Smooth muscle cell (in vitro differentiated cells): ENCODE measurements around the gene VAMP4. TPM values are rescaled to one million over a fixed set of nuclear protein-coding genes. Genes with fewer than 3 reads are reported as not detected.

Source experiments
- DNase-seq: peaks from one replicate; lab custom pipeline; 2025; ENCODE audit not compliant: unreplicated experiment; lab: John Stamatoyannopoulos, UW
- H2AFZ ChIP-seq: fragments of 200-600 bp; sonication (generic); 2 replicates; pipeline ENCODE4 v1.6.0; 2016; ENCODE audit warnings: antibody characterized with exemption, low read depth, mild to moderate bottlenecking
- H3F3A ChIP-seq: fragments of 200-600 bp; sonication (generic); 2 replicates; pipeline ENCODE4 v1.6.0; 2017; ENCODE audit warnings: antibody characterized with exemption, low read depth
- H3K27ac ChIP-seq: fragments of 200-600 bp; sonication (generic); 2 replicates; pipeline ENCODE4 v1.5.1; 2016; ENCODE audit warnings: low read depth, mild to moderate bottlenecking
- H3K27me3 ChIP-seq: fragments of 200-600 bp; sonication (generic); 2 replicates; pipeline ENCODE4 v1.6.1; 2016; ENCODE audit warnings: low read depth, mild to moderate bottlenecking
- H3K36me3 ChIP-seq: fragments of 200-600 bp; sonication (generic); 2 replicates; pipeline ENCODE4 v1.5.1; 2016; ENCODE audit warnings: low read depth
- H3K4me1 ChIP-seq: fragments of 200-600 bp; sonication (generic); 2 replicates; pipeline ENCODE4 v1.5.1; 2016; ENCODE audit warnings: low read depth
- H3K4me2 ChIP-seq: fragments of 200-600 bp; sonication (generic); 2 replicates; pipeline ENCODE4 v1.6.0; 2016; ENCODE audit warnings: mild to moderate bottlenecking
- H3K4me3 ChIP-seq: fragments of 200-600 bp; sonication (generic); 2 replicates; pipeline ENCODE4 v1.5.1; 2016; ENCODE audit warnings: mild to moderate bottlenecking
- H3K79me2 ChIP-seq: fragments of 200-600 bp; sonication (generic); 2 replicates; pipeline ENCODE4 v1.6.0; 2016; ENCODE audit warnings: low read depth, mild to moderate bottlenecking
- H3K9ac ChIP-seq: fragments of 200-600 bp; sonication (generic); 2 replicates; pipeline ENCODE4 v1.6.0; 2016; ENCODE audit warnings: low read depth
- H3K9me3 ChIP-seq: fragments of 200-600 bp; sonication (generic); replicated peaks from 2 replicates; pipeline ENCODE4 v1.5.1; 2016; ENCODE audit warnings: low read depth
- H4K20me1 ChIP-seq: fragments of 200-600 bp; sonication (generic); 2 replicates; pipeline ENCODE4 v1.6.0; 2016; ENCODE audit warnings: low read depth
- WGBS: methylation state at CpG from one replicate; pipeline ENCODE4 v1.1.7; 2016; ENCODE audit warnings: low lambda C conversion rate; 5-methylcytosine and 5-hydroxymethylcytosine counted together
- polyA plus RNA-seq: library from polyadenylated mRNA; unstranded; fragments of >200 nt; fragmentation: Nextera tagmentation; extraction: Ambion mirVana; gene quantifications from 2 replicates; pipeline ENCODE4 v1.2.1, GENCODE V29; 2016
- total RNA-seq: library from RNA; depleted of rRNA; stranded (reverse); fragments of >200 nt; gene quantifications from 2 replicates; pipeline ENCODE4 v1.2.3, GENCODE V29; 2014
- TF ChIP-seq, protein P1 (sequence below): fragments of 200-600 bp; sonication (generic); IDR thresholded peaks from 2 replicates; pipeline ENCODE4 v1.5.1; 2017; ENCODE audit warnings: borderline replicate concordance, mild to moderate bottlenecking, antibody characterized with exemption; ENCODE audit not compliant: insufficient read depth, poor library complexity, severe bottlenecking

The VAMP4 gene
- total and polyA plus RNA-seq, 2 experiments from 2014 or later: 15.2 to 17.4 TPM

- WGBS: 93% methylated on average over 1 of the region's 1 CpG
- no peak overlapping the region for H2AFZ ChIP-seq
These were observed 23.0 kb downstream of the VAMP4 start for GRCh38 chr1:171718848-171719247.

GRCh38 chr1:171718216-171718615, 23.6 kb downstream of the VAMP4 start:
- H3K79me2 ChIP-seq: peaks cover 3% of the 10 kb centered on the region
- no peak overlapping the region for H3K9ac ChIP-seq
- no peaks in the 10 kb centered on the region for H3K27me3 ChIP-seq
- no peaks in the 10 kb centered on the region for H3K9me3 ChIP-seq
- DNase-seq: no peak
- H3K36me3 ChIP-seq: peaks cover 2% of the 10 kb centered on the region
- H3K4me1 ChIP-seq: no peaks in the 10 kb centered on the region
- TF ChIP-seq, protein P1, sequence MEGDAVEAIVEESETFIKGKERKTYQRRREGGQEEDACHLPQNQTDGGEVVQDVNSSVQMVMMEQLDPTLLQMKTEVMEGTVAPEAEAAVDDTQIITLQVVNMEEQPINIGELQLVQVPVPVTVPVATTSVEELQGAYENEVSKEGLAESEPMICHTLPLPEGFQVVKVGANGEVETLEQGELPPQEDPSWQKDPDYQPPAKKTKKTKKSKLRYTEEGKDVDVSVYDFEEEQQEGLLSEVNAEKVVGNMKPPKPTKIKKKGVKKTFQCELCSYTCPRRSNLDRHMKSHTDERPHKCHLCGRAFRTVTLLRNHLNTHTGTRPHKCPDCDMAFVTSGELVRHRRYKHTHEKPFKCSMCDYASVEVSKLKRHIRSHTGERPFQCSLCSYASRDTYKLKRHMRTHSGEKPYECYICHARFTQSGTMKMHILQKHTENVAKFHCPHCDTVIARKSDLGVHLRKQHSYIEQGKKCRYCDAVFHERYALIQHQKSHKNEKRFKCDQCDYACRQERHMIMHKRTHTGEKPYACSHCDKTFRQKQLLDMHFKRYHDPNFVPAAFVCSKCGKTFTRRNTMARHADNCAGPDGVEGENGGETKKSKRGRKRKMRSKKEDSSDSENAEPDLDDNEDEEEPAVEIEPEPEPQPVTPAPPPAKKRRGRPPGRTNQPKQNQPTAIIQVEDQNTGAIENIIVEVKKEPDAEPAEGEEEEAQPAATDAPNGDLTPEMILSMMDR: no peak
- H2AFZ ChIP-seq: no peak overlapping the region
- no peak overlapping the region for H3K4me3 ChIP-seq
- H4K20me1 ChIP-seq: peaks cover 25% of the 10 kb centered on the region
- no peak overlapping the region for H3K4me2 ChIP-seq
- 100% methylated on average over 1 of the region's 1 CpG for WGBS
- no peaks in the 10 kb centered on the region for H3F3A ChIP-seq
- H3K27ac ChIP-seq: no peak overlapping the region

More at GRCh38 chr1:171718848-171719247, 23.0 kb downstream of the VAMP4 start:
- no peaks in the 10 kb centered on the region for H3F3A ChIP-seq
- no peak overlapping the region for H3K27ac ChIP-seq
- no peak for DNase-seq
- peaks cover 3% of the 10 kb centered on the region for H3K79me2 ChIP-seq
- no peak overlapping the region for H3K4me3 ChIP-seq
- H3K9ac ChIP-seq: no peak overlapping the region
- H3K4me1 ChIP-seq: no peaks in the 10 kb centered on the region
- H3K27me3 ChIP-seq: no peaks in the 10 kb centered on the region
- TF ChIP-seq, protein P1: no peak
- no peak overlapping the region for H3K4me2 ChIP-seq
- H4K20me1 ChIP-seq: peaks cover 25% of the 10 kb centered on the region
- H3K36me3 ChIP-seq: peaks cover 8% of the 10 kb centered on the region
- no peaks in the 10 kb centered on the region for H3K9me3 ChIP-seq

GRCh38 chr1:171717062-171717718, 24.7 kb downstream of the VAMP4 start:
- Histone ChIP-seq H3K4me2 (no peak overlapping the region), H3K27ac (no peak overlapping the region), H3K4me3 (no peak overlapping the region), H3K9ac (no peak overlapping the region), H3K4me1 (no peaks in the 10 kb centered on the region), H3K9me3 (no peaks in the 10 kb centered on the region), H3K27me3 (no peaks in the 10 kb centered on the region), H3K36me3 (no peaks in the 10 kb centered on the region), H3K79me2 (peaks cover 3% of the 10 kb centered on the region), H3F3A (no peaks in the 10 kb centered on the region), H2AFZ (no peak overlapping the region), H4K20me1 (peaks cover 25% of the 10 kb centered on the region)
- WGBS: 89% methylated on average over 2 of the region's 2 CpGs
- TF ChIP-seq, protein P1: no peak
- no peak for DNase-seq

GRCh38 chr1:171716616-171717015, 25.2 kb downstream of the VAMP4 start:
- Histone ChIP-seq H3K36me3 (no peaks in the 10 kb centered on the region), H2AFZ (no peak overlapping the region), H3K4me2 (no peak overlapping the region), H3K9me3 (no peaks in the 10 kb centered on the region), H3K27ac (peak overlapping the region; percentile 35), H4K20me1 (peaks cover 25% of the 10 kb centered on the region), H3K4me3 (no peak overlapping the region), H3K9ac (no peak overlapping the region), H3F3A (no peaks in the 10 kb centered on the region), H3K4me1 (no peaks in the 10 kb centered on the region), H3K79me2 (peaks cover 3% of the 10 kb centered on the region), H3K27me3 (no peaks in the 10 kb centered on the region)
- WGBS: 60% methylated on average over 3 of the region's 3 CpGs
- DNase-seq: no peak
- TF ChIP-seq, protein P1: no peak
